Measurements from ENCODE around the gene TESK1. TPM values are rescaled to one million over a fixed set of nuclear protein-coding genes. Genes with fewer than 3 reads are reported as not detected.
"Not testable (repeated sequence)": the region's sequence is repeated elsewhere in the genome, so short reads cannot be mapped to it uniquely, and the experiment has no call there.

The TESK1 gene
- total RNA-seq, 1 experiment from 2014 or later = 27.9 TPM

DNA sequence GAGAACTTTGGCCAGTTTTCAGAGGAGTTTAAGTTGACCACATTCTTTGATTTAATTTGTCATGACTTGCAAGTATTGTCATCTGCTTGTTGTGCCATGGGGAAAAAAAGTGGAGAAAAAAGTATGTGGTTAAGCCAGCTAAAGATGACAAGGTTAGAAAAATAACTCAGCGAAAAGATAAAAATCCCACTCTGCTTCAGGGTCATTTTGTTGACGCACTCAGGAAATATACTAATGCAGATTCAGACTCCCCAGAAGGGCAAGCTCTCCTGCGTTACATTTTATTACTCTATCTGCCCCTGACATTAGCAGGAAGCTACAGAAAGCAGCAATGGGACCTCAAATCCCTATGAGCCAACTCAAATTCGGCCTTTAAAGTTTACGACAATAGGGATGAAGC is 27.6 kb upstream of the TESK1 start:
- intact Hi-C loops (cut with micrococcal nuclease; ENCODE audit: unreplicated experiment) = no loop called here
- H3K27ac Mint-ChIP-seq (ENCODE audit: unreplicated experiment) = no peak overlapping the region
- Histone ChIP-seq H3K4me3 (ENCODE audit: low read depth, low read length) (no peak overlapping the region), H3K9me3 (peaks cover 16% of the 10 kb centered on the region), H3K36me3 (ENCODE audit: control insufficient read depth, insufficient read depth, low read length) (no peaks in the 10 kb centered on the region), H3K27me3 (replicated peaks; ENCODE audit: control insufficient read depth, insufficient read depth, low read length) (no peaks in the 10 kb centered on the region), H3K4me1 (no peaks in the 10 kb centered on the region)
- TF ChIP-seq, protein P1, sequence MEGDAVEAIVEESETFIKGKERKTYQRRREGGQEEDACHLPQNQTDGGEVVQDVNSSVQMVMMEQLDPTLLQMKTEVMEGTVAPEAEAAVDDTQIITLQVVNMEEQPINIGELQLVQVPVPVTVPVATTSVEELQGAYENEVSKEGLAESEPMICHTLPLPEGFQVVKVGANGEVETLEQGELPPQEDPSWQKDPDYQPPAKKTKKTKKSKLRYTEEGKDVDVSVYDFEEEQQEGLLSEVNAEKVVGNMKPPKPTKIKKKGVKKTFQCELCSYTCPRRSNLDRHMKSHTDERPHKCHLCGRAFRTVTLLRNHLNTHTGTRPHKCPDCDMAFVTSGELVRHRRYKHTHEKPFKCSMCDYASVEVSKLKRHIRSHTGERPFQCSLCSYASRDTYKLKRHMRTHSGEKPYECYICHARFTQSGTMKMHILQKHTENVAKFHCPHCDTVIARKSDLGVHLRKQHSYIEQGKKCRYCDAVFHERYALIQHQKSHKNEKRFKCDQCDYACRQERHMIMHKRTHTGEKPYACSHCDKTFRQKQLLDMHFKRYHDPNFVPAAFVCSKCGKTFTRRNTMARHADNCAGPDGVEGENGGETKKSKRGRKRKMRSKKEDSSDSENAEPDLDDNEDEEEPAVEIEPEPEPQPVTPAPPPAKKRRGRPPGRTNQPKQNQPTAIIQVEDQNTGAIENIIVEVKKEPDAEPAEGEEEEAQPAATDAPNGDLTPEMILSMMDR (IDR thresholded peaks at IDR 0.05; ENCODE audit: insufficient read depth in 1 of 2, low read depth in 1 of 2, low read length in 1 of 2, severe bottlenecking in 1 of 2, unreplicated experiment in 1 of 2) = no peak
- ChIA-PET CTCF (no interaction called here), POLR2A (no interaction called here)
- H3K27me3 Mint-ChIP-seq (ENCODE audit: insufficient read depth, unreplicated experiment) = no peaks in the 10 kb centered on the region
- H3K4me3 Mint-ChIP-seq (ENCODE audit: unreplicated experiment) = no peak overlapping the region
- peaks cover 28% of the 10 kb centered on the region for H3K9me3 Mint-ChIP-seq (ENCODE audit: unreplicated experiment)
- peaks cover 6% of the 10 kb centered on the region for H3K36me3 Mint-ChIP-seq (ENCODE audit: insufficient read depth, unreplicated experiment)
- peaks cover 6% of the 10 kb centered on the region for H3K4me1 Mint-ChIP-seq (ENCODE audit: low read depth, unreplicated experiment)
- DNase-seq = no peak
- BruUV-seq (replicated peaks) = no TSS peak

DNA sequence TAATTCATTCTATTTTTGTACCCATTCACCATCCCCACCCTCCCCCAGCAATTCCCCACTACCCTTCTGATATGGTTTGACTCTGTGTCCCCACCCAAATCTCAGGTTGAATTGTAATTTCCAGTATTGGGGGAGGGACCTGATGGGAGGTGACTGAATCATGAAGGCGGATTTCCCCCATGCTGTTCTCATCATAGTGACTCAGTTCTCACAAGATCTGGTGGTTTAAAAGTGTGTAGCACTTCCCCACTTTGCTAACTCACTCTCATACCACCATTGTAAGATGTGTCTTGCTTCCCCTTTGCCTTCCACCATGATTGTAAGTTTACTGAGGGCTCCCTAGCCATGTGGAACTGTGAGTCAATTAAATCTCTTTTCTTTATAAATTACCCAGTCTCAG is 25.9 kb upstream of the TESK1 start:
- ChIA-PET POLR2A (no interaction called here), CTCF (no interaction called here)
- Mint-ChIP-seq H3K9me3 (ENCODE audit: unreplicated experiment) (peaks cover 29% of the 10 kb centered on the region), H3K4me3 (ENCODE audit: unreplicated experiment) (no peak overlapping the region), H3K4me1 (ENCODE audit: low read depth, unreplicated experiment) (peaks cover 6% of the 10 kb centered on the region), H3K27ac (ENCODE audit: unreplicated experiment) (no peak overlapping the region), H3K36me3 (ENCODE audit: insufficient read depth, unreplicated experiment) (peaks cover 6% of the 10 kb centered on the region), H3K27me3 (ENCODE audit: insufficient read depth, unreplicated experiment) (no peaks in the 10 kb centered on the region)
- H3K4me1 ChIP-seq = no peaks in the 10 kb centered on the region
- no peak overlapping the region for H3K4me3 ChIP-seq (ENCODE audit: low read depth, low read length)
- H3K36me3 ChIP-seq (ENCODE audit: control insufficient read depth, insufficient read depth, low read length) = no peaks in the 10 kb centered on the region
- intact Hi-C loops (cut with micrococcal nuclease; ENCODE audit: unreplicated experiment) = no loop called here
- no TSS peak for BruUV-seq (replicated peaks)
- TF ChIP-seq, protein P1 (IDR thresholded peaks at IDR 0.05; ENCODE audit: insufficient read depth in 1 of 2, low read depth in 1 of 2, low read length in 1 of 2, severe bottlenecking in 1 of 2, unreplicated experiment in 1 of 2) = no peak
- peaks cover 16% of the 10 kb centered on the region for H3K9me3 ChIP-seq
- DNase-seq = no peak
- H3K27me3 ChIP-seq (replicated peaks; ENCODE audit: control insufficient read depth, insufficient read depth, low read length) = no peaks in the 10 kb centered on the region

DNA sequence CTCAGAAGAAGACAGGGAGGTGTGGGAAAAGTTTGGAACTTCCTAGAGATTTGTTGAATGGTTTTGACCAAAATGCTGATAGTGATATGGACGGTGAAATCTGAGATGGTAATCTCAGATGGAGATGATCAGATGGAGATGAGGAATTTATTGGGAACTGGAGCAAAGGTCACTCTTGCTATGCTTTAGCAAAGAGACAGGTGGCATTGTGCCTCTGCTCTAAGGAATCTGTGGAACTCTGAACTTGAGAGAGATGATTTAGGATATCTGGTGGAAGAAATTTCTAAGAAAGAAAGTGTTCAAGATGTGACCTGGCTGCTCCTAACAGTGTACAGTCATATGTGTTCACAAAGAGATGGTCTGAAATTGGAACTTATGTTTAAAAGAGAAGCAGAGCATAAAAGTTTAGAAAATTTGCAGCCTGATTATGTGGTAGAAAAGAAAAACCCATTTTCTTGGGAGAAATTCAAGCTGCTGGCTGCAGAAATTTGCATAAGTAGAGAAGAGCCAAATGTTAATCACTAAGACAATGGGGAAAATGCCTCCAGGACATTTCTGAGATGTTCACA is 25.3 kb upstream of the TESK1 start:
- intact Hi-C loops (cut with micrococcal nuclease; ENCODE audit: unreplicated experiment); POLR2A ChIA-PET; H3K27me3 Mint-ChIP-seq (ENCODE audit: insufficient read depth, unreplicated experiment); H3K27ac Mint-ChIP-seq (ENCODE audit: unreplicated experiment); H3K36me3 Mint-ChIP-seq (ENCODE audit: insufficient read depth, unreplicated experiment); H3K36me3 ChIP-seq (ENCODE audit: control insufficient read depth, insufficient read depth, low read length); BruUV-seq (replicated peaks); H3K27me3 ChIP-seq (replicated peaks; ENCODE audit: control insufficient read depth, insufficient read depth, low read length); DNase-seq; CTCF ChIA-PET; H3K4me1 Mint-ChIP-seq (ENCODE audit: low read depth, unreplicated experiment); H3K4me1 ChIP-seq; H3K4me3 Mint-ChIP-seq (ENCODE audit: unreplicated experiment); H3K4me3 ChIP-seq (ENCODE audit: low read depth, low read length): not testable (repeated sequence)
- peaks cover 29% of the 10 kb centered on the region for H3K9me3 Mint-ChIP-seq (ENCODE audit: unreplicated experiment)
- peaks cover 16% of the 10 kb centered on the region for H3K9me3 ChIP-seq

DNA sequence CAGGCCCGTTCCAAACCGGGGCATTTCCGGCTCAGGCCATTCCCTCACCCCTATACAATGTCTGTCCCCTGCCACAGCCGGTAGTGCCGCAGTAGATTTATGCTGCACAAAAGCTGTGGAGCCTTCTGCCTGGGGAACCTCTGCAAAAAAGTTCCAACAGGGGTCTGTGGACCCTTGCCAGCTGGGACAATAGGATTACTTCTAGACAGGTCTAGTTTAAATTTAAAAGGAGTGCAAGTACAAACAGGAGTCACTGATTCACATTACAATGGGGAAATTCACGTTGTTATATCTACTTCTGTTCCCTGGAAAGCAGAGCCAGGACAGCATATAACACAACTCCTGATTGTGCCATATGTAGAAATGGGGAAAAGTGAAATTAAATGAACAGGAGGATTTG is 21.5 kb upstream of the TESK1 start:
- H3K27ac Mint-ChIP-seq (ENCODE audit: unreplicated experiment); H3K27me3 Mint-ChIP-seq (ENCODE audit: insufficient read depth, unreplicated experiment); CTCF ChIA-PET; BruUV-seq (replicated peaks); DNase-seq; H3K4me1 Mint-ChIP-seq (ENCODE audit: low read depth, unreplicated experiment); H3K36me3 ChIP-seq (ENCODE audit: control insufficient read depth, insufficient read depth, low read length); intact Hi-C loops (cut with micrococcal nuclease; ENCODE audit: unreplicated experiment); H3K4me3 ChIP-seq (ENCODE audit: low read depth, low read length); H3K4me3 Mint-ChIP-seq (ENCODE audit: unreplicated experiment); H3K4me1 ChIP-seq; POLR2A ChIA-PET; H3K36me3 Mint-ChIP-seq (ENCODE audit: insufficient read depth, unreplicated experiment); H3K27me3 ChIP-seq (replicated peaks; ENCODE audit: control insufficient read depth, insufficient read depth, low read length): not testable (repeated sequence)
- H3K9me3 Mint-ChIP-seq (ENCODE audit: unreplicated experiment) = peaks cover 29% of the 10 kb centered on the region
- peaks cover 16% of the 10 kb centered on the region for H3K9me3 ChIP-seq

DNA sequence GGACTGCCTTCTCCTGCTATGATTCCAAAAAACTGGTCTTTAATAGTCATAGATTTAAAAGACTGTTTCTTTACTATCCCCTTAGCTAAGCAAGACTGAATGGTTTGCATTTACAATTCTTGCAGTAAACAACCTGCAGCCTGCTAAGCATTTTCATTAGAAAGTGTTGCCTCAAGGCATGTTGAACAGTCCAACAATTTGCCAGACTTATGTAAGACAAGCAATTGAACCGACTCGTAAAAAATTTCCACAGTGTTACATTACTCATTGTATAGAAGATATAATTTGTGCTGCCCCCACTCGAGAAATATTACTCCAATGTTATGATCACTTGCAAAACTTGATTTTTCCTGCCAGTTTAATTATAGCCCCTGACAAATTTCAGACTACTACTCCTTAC is 20.4 kb upstream of the TESK1 start:
- CTCF ChIA-PET; POLR2A ChIA-PET; H3K36me3 ChIP-seq (ENCODE audit: control insufficient read depth, insufficient read depth, low read length); H3K4me1 Mint-ChIP-seq (ENCODE audit: low read depth, unreplicated experiment); H3K4me1 ChIP-seq; DNase-seq; intact Hi-C loops (cut with micrococcal nuclease; ENCODE audit: unreplicated experiment); H3K27me3 ChIP-seq (replicated peaks; ENCODE audit: control insufficient read depth, insufficient read depth, low read length); H3K4me3 Mint-ChIP-seq (ENCODE audit: unreplicated experiment); BruUV-seq (replicated peaks); H3K4me3 ChIP-seq (ENCODE audit: low read depth, low read length); H3K36me3 Mint-ChIP-seq (ENCODE audit: insufficient read depth, unreplicated experiment); H3K27ac Mint-ChIP-seq (ENCODE audit: unreplicated experiment); H3K27me3 Mint-ChIP-seq (ENCODE audit: insufficient read depth, unreplicated experiment): not testable (repeated sequence)
- H3K9me3 ChIP-seq = peaks cover 13% of the 10 kb centered on the region
- peaks cover 22% of the 10 kb centered on the region for H3K9me3 Mint-ChIP-seq (ENCODE audit: unreplicated experiment)

DNA sequence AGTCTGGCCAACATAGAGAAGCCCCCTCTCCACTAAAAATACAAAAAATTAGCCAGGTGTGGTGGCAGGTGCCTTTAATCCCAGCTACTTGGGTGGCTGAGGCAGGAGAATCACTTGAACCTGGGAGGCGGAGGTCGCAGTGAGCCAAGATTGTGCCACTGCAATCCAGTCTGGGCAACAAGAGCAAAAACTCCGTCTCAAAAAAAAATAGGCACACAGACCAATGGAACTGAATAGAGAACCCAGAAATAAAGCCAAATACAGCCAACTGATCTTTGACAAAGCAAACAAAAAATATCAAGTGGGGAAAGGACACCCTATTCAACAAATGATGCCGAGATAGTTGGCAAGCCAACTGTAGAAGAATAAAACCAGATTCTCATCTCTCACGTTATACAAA is 16.6 kb upstream of the TESK1 start:
- H3K4me1 ChIP-seq; POLR2A ChIA-PET; H3K4me1 Mint-ChIP-seq (ENCODE audit: low read depth, unreplicated experiment); H3K9me3 Mint-ChIP-seq (ENCODE audit: unreplicated experiment); H3K4me3 Mint-ChIP-seq (ENCODE audit: unreplicated experiment); BruUV-seq (replicated peaks); H3K27ac Mint-ChIP-seq (ENCODE audit: unreplicated experiment); H3K27me3 ChIP-seq (replicated peaks; ENCODE audit: control insufficient read depth, insufficient read depth, low read length); H3K9me3 ChIP-seq; H3K4me3 ChIP-seq (ENCODE audit: low read depth, low read length); DNase-seq; intact Hi-C loops (cut with micrococcal nuclease; ENCODE audit: unreplicated experiment); H3K27me3 Mint-ChIP-seq (ENCODE audit: insufficient read depth, unreplicated experiment); CTCF ChIA-PET; H3K36me3 ChIP-seq (ENCODE audit: control insufficient read depth, insufficient read depth, low read length); H3K36me3 Mint-ChIP-seq (ENCODE audit: insufficient read depth, unreplicated experiment): not testable (repeated sequence)

Data from Caco-2 (cell line).